Skeletal muscle satellite cell (primary cell): ENCODE results near the gene CIBAR2.
"Not testable (repeated sequence)": the region's sequence is repeated elsewhere in the genome, so short reads cannot be mapped to it uniquely, and the experiment has no call there.

Experiments
- H3K27me3 ChIP-seq: 2 replicates; pipeline ENCODE4 v1.7.0; 2013; ENCODE audit warnings: low read length; ENCODE audit not compliant: control insufficient read depth, insufficient read depth
- H3K36me3 ChIP-seq: 2 replicates; pipeline ENCODE4 v1.7.0; 2013; ENCODE audit warnings: mild to moderate bottlenecking, control low read depth, low read length; ENCODE audit not compliant: insufficient read depth
- H3K4me1 ChIP-seq: 2 replicates; pipeline ENCODE4 v1.7.0; 2013; ENCODE audit warnings: low read length; ENCODE audit not compliant: control insufficient read depth, insufficient read depth
- H3K4me2 ChIP-seq: 2 replicates; pipeline ENCODE4 v1.7.0; 2013; ENCODE audit warnings: mild to moderate bottlenecking, low read length
- H3K4me3 ChIP-seq: 2 replicates; pipeline ENCODE4 v1.7.0; 2013; ENCODE audit warnings: low read length
- H3K9ac ChIP-seq: 2 replicates; pipeline ENCODE4 v1.7.0; 2013; ENCODE audit warnings: mild to moderate bottlenecking, low read depth, low read length, moderate library complexity
- H3K9me3 ChIP-seq: replicated peaks from 2 replicates; pipeline ENCODE4 v1.7.0; 2013; ENCODE audit warnings: mild to moderate bottlenecking, control low read depth, low read length

The CIBAR2 gene

GRCh38 chr16:85125570-85126393, 13.5 kb upstream of the CIBAR2 start:
- Histone ChIP-seq H3K4me1 (peaks cover 50% of the 10 kb centered on the region), H3K36me3 (no peaks in the 10 kb centered on the region), H3K9ac (peak overlapping the region; percentile 71), H3K27me3 (no peaks in the 10 kb centered on the region), H3K4me3 (no peak overlapping the region), H3K9me3 (peaks cover 4% of the 10 kb centered on the region), H3K4me2 (peak overlapping the region; percentile 74)

GRCh38 chr16:85124636-85125346, 12.5 kb upstream of the CIBAR2 start:
- Histone ChIP-seq H3K4me2 (no peak overlapping the region), H3K9ac (peak overlapping the region; percentile 72), H3K4me1 (peaks cover 40% of the 10 kb centered on the region)

GRCh38 chr16:85123891-85124635, 11.8 kb upstream of the CIBAR2 start:
- Histone ChIP-seq H3K9me3 (peaks cover 4% of the 10 kb centered on the region), H3K4me3 (peak overlapping the region; percentile 14), H3K9ac (peak overlapping the region; percentile 72), H3K27me3 (no peaks in the 10 kb centered on the region), H3K36me3 (no peaks in the 10 kb centered on the region), H3K4me2 (peak overlapping the region; percentile 56), H3K4me1 (peaks cover 38% of the 10 kb centered on the region)

More at GRCh38 chr16:85124636-85125346, 12.5 kb upstream of the CIBAR2 start:
- Histone ChIP-seq H3K36me3 (no peaks in the 10 kb centered on the region), H3K4me3 (no peak overlapping the region), H3K9me3 (peaks cover 4% of the 10 kb centered on the region), H3K27me3 (no peaks in the 10 kb centered on the region)

GRCh38 chr16:85123441-85123840, 11.2 kb upstream of the CIBAR2 start:
- not testable (repeated sequence) for H3K36me3 ChIP-seq, H3K9me3 ChIP-seq, H3K27me3 ChIP-seq
- Histone ChIP-seq H3K9ac (peak overlapping the region; percentile 72), H3K4me2 (peak overlapping the region; percentile 56), H3K4me1 (peaks cover 38% of the 10 kb centered on the region), H3K4me3 (peak overlapping the region; percentile 14)

GRCh38 chr16:85120006-85120340, 7.7 kb upstream of the CIBAR2 start:
- peaks cover 19% of the 10 kb centered on the region for H3K4me1 ChIP-seq
- H3K36me3 ChIP-seq, result no peaks in the 10 kb centered on the region
- H3K4me2 ChIP-seq, result no peak overlapping the region
- no peak overlapping the region for H3K4me3 ChIP-seq
- no peaks in the 10 kb centered on the region for H3K27me3 ChIP-seq
- peaks cover 4% of the 10 kb centered on the region for H3K9me3 ChIP-seq
- H3K9ac ChIP-seq, result no peak overlapping the region

- no peak overlapping the region for H3K9ac ChIP-seq
- H3K36me3 ChIP-seq, result no peaks in the 10 kb centered on the region
- peaks cover 5% of the 10 kb centered on the region for H3K4me1 ChIP-seq
- no peaks in the 10 kb centered on the region for H3K27me3 ChIP-seq
- H3K9me3 ChIP-seq, result no peaks in the 10 kb centered on the region
- H3K4me2 ChIP-seq, result no peak overlapping the region
- H3K4me3 ChIP-seq, result no peak overlapping the region
Observed at GRCh38 chr16:85117418-85117817, 5.1 kb upstream of the CIBAR2 start.

- Histone ChIP-seq H3K4me1 (peaks cover 5% of the 10 kb centered on the region), H3K4me2 (peak overlapping the region; percentile 57), H3K27me3 (no peaks in the 10 kb centered on the region), H3K4me3 (no peak overlapping the region), H3K9ac (peak overlapping the region; percentile 32), H3K9me3 (no peaks in the 10 kb centered on the region), H3K36me3 (no peaks in the 10 kb centered on the region)
Observed at GRCh38 chr16:85114909-85115567, 2.8 kb upstream of the CIBAR2 start.

- no peak overlapping the region for H3K9ac ChIP-seq
- H3K36me3 ChIP-seq, result no peaks in the 10 kb centered on the region
- peaks cover 5% of the 10 kb centered on the region for H3K4me1 ChIP-seq
- H3K4me3 ChIP-seq, result no peak overlapping the region
- H3K4me2 ChIP-seq, result no peak overlapping the region
- H3K9me3 ChIP-seq, result no peaks in the 10 kb centered on the region
- H3K27me3 ChIP-seq, result no peaks in the 10 kb centered on the region
Observed at GRCh38 chr16:85113913-85114312, 1.6 kb upstream of the CIBAR2 start.

- Histone ChIP-seq H3K4me3 (no peak overlapping the region), H3K9me3 (no peaks in the 10 kb centered on the region), H3K27me3 (no peaks in the 10 kb centered on the region), H3K4me1 (peaks cover 5% of the 10 kb centered on the region), H3K4me2 (no peak overlapping the region), H3K36me3 (no peaks in the 10 kb centered on the region), H3K9ac (no peak overlapping the region)
Observed at GRCh38 chr16:85113168-85113733, 979 bp upstream of the CIBAR2 start.

- no peak overlapping the region for H3K9ac ChIP-seq
- H3K27me3 ChIP-seq, result no peaks in the 10 kb centered on the region
- H3K9me3 ChIP-seq, result no peaks in the 10 kb centered on the region
- no peaks in the 10 kb centered on the region for H3K36me3 ChIP-seq
- H3K4me3 ChIP-seq, result no peak overlapping the region
- no peak overlapping the region for H3K4me2 ChIP-seq
- peaks cover 5% of the 10 kb centered on the region for H3K4me1 ChIP-seq
Observed at GRCh38 chr16:85111184-85111583, 1.1 kb downstream of the CIBAR2 start.

GRCh38 chr16:85110105-85110504, 2.2 kb downstream of the CIBAR2 start:
- Histone ChIP-seq H3K9ac (no peak overlapping the region), H3K36me3 (no peaks in the 10 kb centered on the region), H3K4me3 (no peak overlapping the region), H3K27me3 (no peaks in the 10 kb centered on the region), H3K4me1 (peaks cover 5% of the 10 kb centered on the region), H3K9me3 (no peaks in the 10 kb centered on the region), H3K4me2 (no peak overlapping the region)
